GDM1 (cell line): ENCODE results near the gene PDHA1.

ENCODE experiments used
- DNase-seq: peaks from one replicate; lab custom pipeline; 2025; lab: John Stamatoyannopoulos, UW

Gene PDHA1

DNA sequence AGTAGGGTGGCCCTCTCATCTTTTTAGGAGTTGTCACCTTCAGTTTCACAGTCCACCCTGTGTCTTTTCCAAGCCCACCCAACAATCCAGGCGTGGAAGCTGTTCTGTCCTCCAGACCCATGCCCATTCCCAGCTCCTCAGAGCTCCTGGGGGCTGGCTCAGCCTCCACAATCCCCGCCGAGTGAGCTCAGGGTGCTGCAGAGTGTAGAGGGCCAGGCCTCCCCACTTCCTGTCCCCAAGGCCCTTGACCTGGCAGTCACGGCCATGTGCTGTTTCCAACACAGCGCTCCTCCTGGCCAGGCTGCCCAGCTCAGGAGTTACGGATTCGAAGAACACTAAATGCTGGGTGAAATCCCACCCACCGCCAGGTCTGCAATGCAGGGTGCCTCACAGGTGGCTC is 31.8 kb downstream of the PDHA1 start:
- DNase-seq: no peak

DNA sequence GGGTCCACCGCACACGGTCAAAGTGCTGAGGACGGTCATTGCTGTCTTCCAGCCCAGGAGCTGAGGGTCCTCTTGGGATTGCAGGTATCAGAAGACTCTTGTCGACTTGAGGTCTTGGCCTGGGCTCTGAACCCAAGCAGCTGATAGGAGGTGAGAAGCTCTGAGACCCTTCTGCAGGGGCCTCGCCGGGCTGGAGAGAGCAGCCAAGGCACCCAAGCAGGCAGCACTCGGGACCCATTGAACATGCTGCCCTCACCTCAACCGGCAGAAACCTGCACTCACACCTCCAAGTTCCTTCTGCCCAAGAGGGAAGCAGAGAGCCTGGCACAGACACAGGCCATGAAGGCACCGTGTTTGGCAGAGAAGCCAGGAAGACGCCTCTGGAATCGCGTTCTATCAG is 34.1 kb downstream of the PDHA1 start:
- no peak for DNase-seq

DNA sequence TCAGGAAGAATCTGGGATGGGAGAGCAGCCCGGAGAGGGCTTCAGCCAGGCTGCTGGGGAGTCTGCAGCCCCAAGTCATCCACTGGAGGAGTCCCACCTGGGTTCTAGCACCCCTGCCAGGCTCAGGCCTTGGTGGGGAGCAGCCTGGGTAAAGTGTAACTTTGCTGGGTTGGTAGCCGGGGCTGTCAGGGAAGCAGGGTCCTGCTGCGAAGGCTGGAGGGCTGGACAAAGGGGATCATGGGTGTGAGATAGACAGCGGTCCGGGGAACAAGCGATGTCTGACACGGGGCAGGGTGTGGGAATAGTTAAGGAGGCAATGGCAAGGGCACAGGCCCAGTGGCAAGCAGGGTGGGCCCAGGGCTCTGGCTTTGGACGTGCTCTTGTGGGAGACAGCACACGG is 37.6 kb downstream of the PDHA1 start:
- no peak for DNase-seq

DNA sequence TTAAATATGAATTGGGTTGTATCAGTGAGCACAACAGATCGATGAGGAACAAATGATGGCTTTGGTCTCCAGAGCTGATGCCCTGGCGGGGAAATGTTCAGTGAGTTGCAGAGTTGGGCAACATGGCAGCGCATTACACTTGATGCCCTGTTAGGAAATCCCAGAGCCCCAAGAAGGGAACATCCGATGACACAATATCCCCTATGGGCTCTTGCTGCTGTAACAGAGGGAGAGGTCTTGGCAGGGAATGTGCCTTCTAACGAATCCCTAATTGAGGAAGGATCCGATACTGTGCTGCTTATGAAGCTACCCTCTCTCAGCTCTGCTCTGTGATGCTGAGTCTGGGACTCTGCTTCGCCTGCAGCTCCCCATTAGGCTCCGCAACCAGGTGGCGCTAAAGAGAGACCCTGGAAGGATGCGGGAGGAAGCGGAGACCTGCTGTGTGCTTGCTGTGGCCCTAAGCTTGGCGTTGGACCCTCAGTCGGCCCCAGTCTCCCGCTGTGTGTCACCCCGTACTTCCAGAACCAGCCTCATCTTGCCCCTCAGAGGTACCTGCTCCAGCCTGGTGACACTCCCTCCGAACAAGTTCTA is 38.9 kb downstream of the PDHA1 start:
- peak; percentile 22 for DNase-seq

DNA sequence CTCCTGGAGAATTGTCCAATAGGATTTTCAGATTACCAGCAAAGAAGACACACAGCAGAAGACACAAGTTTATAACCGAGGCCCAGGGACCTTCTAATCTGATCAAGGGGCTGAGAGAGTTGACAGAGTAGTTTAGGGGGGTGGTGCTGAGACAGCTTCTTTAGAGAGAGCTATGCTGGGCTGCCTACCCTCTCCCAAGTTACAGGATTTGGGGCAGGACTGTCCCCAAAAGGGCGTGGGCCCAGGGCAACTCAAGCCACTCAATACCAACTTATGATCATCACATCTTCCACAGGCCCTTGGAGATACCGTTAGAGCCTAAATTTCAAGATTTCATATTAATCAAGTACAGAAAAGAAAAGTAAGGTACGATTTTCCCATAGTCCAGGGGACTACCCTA is 43.0 kb downstream of the PDHA1 start:
- no peak for DNase-seq

DNA sequence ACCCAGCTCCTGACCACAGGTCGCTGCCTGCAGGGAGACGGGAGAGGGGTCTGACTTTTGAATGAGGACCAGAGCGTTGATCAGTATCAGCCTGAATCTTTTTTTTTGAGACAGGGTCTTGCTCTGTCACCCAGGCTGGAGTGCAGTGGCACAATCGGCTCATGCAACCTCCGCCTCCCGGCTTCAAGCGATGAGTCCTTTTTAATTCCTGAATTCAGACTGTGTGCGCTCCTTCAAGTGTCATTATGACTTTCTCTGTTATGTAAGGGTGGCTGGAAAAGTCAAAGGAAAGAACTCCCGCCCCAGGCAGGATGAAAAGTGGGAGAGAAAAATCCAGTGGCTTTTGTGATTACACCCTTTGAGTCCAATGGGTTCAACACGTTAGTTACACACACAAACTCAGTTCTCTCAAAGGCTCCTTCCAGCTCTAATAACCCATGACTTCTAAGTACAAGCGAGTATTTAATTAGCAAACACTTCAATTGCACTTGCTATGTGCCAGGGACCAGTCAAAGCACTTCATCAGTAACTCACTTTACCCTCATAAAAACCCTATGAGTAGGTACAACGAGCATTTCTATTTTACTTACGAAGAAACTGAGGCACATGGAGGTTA is 44.4 kb downstream of the PDHA1 start:
- DNase-seq: no peak

DNA sequence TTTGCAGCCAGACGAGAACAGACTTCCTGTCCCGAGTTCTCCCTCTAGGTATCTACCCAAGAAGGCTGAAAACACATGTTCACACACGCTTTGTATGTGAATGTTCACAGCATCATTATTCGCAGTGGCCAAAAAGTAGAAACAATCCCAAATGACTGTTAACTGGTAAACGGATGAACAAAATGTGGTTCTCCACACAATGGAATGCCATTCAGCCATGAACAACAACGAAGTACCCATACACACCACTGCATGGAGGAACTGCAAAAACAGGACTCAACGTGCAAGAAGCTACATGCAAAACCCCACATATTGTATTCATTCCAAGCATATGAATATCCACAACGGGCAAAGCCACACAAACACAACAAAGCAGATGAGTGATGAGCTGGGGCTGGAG is 45.0 kb downstream of the PDHA1 start:
- no peak for DNase-seq

DNA sequence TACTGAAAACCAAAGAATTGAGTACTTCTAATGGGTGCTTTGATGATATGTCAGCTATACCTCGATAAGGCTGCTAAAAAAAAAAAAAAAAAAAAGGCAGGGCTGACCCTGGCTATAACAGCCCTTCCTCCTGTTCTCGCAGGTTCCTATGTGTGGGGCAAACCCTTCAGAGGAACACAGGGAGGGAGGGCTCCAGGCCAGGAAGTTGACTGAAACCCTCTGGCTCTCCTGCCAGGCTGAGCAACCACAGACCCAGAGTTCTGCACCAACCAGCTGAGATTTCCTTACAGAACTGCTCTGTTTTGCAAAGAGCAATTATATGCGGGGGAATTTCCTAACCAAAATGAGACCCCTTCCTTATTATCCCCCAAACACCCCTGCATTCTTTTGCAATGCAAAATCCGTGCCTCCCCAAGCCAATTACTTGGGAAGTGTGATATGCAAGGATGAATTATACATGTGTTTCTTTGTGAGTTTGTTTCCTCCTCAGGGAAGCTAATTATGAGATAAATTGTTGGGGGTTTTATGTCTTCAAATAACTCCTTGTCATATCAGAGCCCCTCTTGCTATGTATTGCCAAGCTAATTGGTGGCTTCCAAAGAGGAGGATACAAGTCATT is 45.6 kb downstream of the PDHA1 start:
- no peak for DNase-seq

DNA sequence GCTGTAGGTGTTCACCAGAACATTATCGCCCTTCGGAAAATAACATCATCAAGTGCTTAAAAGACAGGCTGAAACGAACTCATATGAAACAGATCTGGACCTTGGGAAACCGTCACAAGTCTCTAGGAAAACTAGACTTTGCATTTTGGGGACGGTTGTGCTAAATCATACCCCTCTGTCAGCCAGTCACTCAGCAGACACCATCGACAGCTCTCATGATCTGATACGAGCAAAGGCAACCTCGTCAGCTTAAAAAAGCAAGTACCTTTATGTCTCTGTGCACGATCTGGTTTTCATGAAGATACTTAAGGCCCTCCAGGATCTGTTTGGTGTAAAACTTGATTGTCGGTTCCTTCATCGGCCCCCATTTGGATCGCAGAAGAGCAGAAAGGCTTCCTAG is 48.4 kb downstream of the PDHA1 start:
- DNase-seq: no peak

DNA sequence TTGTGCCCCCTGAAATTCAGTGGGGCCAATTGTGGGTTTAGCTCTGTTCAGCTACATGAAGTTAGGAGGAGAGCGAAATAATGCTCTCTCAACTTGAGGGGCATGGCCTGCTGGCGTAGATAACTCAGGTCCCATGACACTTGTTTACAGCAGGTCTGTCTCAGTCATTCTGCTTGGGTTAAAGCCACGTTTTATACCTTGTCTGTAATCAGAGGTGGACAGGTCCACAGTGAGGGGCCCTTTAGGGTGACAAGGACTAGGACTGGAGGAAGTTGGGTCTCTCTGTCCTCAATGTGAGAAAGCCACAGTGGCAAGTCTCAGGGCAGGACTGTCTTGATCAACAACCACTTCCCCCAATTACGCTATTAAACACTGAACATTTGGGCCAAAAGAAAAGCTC is 49.0 kb downstream of the PDHA1 start:
- DNase-seq: no peak

DNA sequence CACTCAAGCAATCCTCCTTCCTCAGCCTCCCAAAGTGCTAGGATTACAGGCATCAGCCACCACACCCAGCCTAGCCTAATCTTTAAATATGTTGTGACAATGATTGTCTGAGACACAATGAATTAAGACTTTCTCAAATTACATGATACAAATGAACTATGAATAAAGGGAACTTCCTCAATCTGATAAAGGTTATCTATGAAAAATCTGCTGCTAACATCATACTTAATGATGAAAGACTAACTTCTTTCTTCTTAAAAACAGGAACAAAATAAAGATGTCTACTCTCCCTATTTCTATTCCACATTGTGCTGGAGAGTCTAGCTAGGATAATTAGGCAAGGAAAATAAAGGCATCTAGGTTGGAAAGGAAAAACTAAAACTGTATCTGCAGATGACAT is 60.0 kb downstream of the PDHA1 start:
- no peak for DNase-seq

DNA sequence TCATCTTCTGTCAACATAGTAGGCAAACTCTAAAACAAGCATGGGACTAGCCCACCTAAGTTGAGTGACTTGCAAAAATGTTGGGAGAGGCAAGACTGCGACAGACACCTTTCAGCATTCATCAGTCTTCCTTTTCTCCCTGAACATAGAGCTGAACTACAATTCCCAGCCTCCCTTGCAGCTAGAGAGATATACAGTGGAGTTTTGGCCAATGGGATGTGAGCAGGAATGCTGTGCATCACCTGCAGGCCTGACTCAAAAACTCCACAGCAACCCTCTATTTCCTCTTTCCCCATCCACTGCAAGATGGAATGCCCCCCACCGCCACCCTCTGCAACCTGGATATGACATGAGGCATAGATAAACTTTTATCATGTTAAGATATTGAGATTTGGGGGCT is 66.5 kb downstream of the PDHA1 start:
- DNase-seq: no peak
